VCaP (cell line): ENCODE results near the gene TACO1.

ENCODE experiments used
- H3K27ac ChIP-seq: fragments of 450-650 bp; 2 replicates; pipeline ENCODE4 v1.5.1; 2017
- TF ChIP-seq, protein P1 (sequence below): fragments of 450-650 bp; conservative IDR thresholded peaks from 2 replicates; pipeline ENCODE4 v1.5.1; 2017; ENCODE audit warnings: mild to moderate bottlenecking, moderate library complexity

TACO1 gene

DNA sequence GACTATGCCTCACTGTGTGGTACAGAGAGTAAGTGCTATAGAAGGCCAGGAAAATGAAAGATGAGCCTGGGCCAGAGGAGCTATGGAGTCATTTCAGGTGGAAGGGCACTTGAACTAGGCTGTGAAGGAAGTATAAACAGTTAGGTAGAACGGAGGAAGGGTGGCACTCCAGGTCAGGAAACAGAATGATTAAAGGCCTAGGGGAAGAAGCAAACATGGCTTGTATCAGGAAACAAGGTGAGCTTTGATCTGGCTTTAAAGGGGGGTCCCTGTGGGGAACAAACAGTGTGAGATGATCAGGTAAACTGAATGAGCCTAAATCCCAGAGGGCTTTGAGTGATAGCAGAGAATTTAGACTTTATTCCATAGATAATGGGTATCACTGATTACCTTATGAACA, 38.4 kb downstream of the TACO1 start:
- TF ChIP-seq, protein P1, sequence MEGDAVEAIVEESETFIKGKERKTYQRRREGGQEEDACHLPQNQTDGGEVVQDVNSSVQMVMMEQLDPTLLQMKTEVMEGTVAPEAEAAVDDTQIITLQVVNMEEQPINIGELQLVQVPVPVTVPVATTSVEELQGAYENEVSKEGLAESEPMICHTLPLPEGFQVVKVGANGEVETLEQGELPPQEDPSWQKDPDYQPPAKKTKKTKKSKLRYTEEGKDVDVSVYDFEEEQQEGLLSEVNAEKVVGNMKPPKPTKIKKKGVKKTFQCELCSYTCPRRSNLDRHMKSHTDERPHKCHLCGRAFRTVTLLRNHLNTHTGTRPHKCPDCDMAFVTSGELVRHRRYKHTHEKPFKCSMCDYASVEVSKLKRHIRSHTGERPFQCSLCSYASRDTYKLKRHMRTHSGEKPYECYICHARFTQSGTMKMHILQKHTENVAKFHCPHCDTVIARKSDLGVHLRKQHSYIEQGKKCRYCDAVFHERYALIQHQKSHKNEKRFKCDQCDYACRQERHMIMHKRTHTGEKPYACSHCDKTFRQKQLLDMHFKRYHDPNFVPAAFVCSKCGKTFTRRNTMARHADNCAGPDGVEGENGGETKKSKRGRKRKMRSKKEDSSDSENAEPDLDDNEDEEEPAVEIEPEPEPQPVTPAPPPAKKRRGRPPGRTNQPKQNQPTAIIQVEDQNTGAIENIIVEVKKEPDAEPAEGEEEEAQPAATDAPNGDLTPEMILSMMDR: no peak
- no peak overlapping the region for H3K27ac ChIP-seq

- TF ChIP-seq, protein P1: no peak
- H3K27ac ChIP-seq: no peak overlapping the region
Measured at GRCh38 chr17:63640038-63640437, 39.3 kb downstream of the TACO1 start.

GRCh38 chr17:63641692-63642448, 41.2 kb downstream of the TACO1 start:
- no peak overlapping the region for H3K27ac ChIP-seq
- TF ChIP-seq, protein P1: no peak

- H3K27ac ChIP-seq: no peak overlapping the region
- TF ChIP-seq, protein P1: no peak
Measured at GRCh38 chr17:63644846-63645245, 44.2 kb downstream of the TACO1 start.

DNA sequence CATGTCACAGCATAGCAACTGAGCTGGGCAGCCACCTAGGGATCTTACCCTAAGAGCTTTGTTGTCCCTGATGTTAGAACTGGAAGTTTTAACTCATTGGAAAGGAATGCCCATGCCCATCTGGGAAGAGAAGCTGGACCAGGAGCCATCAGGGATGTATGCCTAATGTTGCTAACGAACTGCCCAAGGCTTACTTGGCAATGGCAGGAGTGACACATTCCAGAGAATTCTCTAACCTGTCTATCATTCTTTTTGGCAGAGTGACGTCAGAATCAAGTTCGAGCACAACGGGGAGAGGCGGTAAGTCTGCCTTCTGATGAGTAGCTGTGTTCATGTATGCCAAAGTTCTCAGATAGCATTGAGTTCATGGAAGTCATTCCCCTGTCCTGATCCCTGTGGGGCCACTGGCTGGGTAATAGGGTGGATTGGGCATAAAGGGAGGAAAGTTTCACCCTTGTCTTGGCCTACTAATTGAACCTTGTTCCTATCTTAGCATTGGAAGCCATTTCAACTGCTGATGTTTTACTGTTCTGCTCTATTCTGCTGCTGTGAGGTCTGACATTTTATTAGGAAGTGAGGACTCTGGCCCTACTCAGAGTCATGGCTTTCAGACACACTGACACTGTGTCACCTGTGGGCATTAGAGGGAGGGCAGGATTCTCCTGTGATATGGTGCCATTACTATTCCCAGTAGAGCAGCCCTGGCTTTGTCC, 45.2 kb downstream of the TACO1 start:
- TF ChIP-seq, protein P1: no peak
- no peak overlapping the region for H3K27ac ChIP-seq

GRCh38 chr17:63646488-63646806, 45.8 kb downstream of the TACO1 start:
- no peak overlapping the region for H3K27ac ChIP-seq
- TF ChIP-seq, protein P1: no peak

- H3K27ac ChIP-seq: no peak overlapping the region
- TF ChIP-seq, protein P1: no peak
Measured at GRCh38 chr17:63647065-63647725, 46.5 kb downstream of the TACO1 start.
